ENCODE measurements around the gene CPSF7.

Gene CPSF7

GRCh38 chr11:61404103-61404502 is 25.7 kb downstream of the CPSF7 start:
- Histone ChIP-seq H3K36me3 (ENCODE audit: control insufficient read depth in 2 of 2, insufficient read depth in 1 of 2, low read length in 2 of 2) (peaks cover 18 to 85% of the 10 kb centered on the region in 2 experiments), H3K4me1 (ENCODE audit: control insufficient read depth, insufficient read depth, low read length) (no peaks in the 10 kb centered on the region), H3K27ac (ENCODE audit: extremely low read depth, low read depth, low read length) (no peak overlapping the region), H3K4me3 (ENCODE audit: low read depth, low read length) (no peak overlapping the region), H3K9me3 (ENCODE audit: control insufficient read depth, insufficient read depth, low read depth, low read length) (no peaks in the 10 kb centered on the region)
- POLR2A ChIA-PET: no interaction called here
- TF ChIP-seq ZNF280D (tag by site-specific recombination; IDR thresholded peaks at IDR 0.05): no peak
- no peak for TF ChIP-seq ZNF830 (tag by site-specific recombination; IDR thresholded peaks at IDR 0.05; ENCODE audit: low read depth)
- CTCF ChIA-PET: interaction anchor here (1.2 kb wide), 1 partner anchor 11 kb away, joined by 4 read pairs; the partner anchor contains the start of gene TMEM216

- Histone ChIP-seq H3K9me3 (ENCODE audit: control insufficient read depth, insufficient read depth, low read depth, low read length) (no peaks in the 10 kb centered on the region), H3K36me3 (ENCODE audit: control insufficient read depth in 2 of 2, insufficient read depth in 1 of 2, low read length in 2 of 2) (peaks cover 14 to 82% of the 10 kb centered on the region in 2 experiments), H3K4me3 (ENCODE audit: low read depth, low read length) (no peak overlapping the region), H3K27ac (ENCODE audit: extremely low read depth, low read depth, low read length) (no peak overlapping the region), H3K4me1 (ENCODE audit: control insufficient read depth, insufficient read depth, low read length) (no peaks in the 10 kb centered on the region)
- ChIA-PET POLR2A (no interaction called here), CTCF (interaction anchor here (1.2 kb wide), 1 partner anchor 11 kb away, joined by 4 read pairs; the partner anchor contains the start of gene TMEM216)
- TF ChIP-seq ZNF843 (tag by site-specific recombination; IDR thresholded peaks at IDR 0.05) (no peak), HOXA7 (CRISPR knock-in tag; IDR thresholded peaks at IDR 0.05; ENCODE audit: borderline replicate concordance) (no peak), ZNF830 (tag by site-specific recombination; IDR thresholded peaks at IDR 0.05; ENCODE audit: low read depth) (no peak), ZNF248 (tag by site-specific recombination; IDR thresholded peaks at IDR 0.05) (no peak), ZNF16 (tag by site-specific recombination; IDR thresholded peaks at IDR 0.05; ENCODE audit: low read depth) (no peak), ZNF48 (tag by site-specific recombination; IDR thresholded peaks at IDR 0.05) (no peak), BCL6B (tag by site-specific recombination; IDR thresholded peaks at IDR 0.05) (no peak), ZNF664 (tag by site-specific recombination; IDR thresholded peaks at IDR 0.05) (no peak), PRDM6 (tag by site-specific recombination; IDR thresholded peaks at IDR 0.05) (no peak), ZNF37A (tag by site-specific recombination; IDR thresholded peaks at IDR 0.05) (no peak), RBAK (tag by site-specific recombination; IDR thresholded peaks at IDR 0.05) (no peak)
These were observed 26.1 kb downstream of the CPSF7 start for GRCh38 chr11:61403658-61404057.

- H3K36me3 ChIP-seq (ENCODE audit: control insufficient read depth in 2 of 2, insufficient read depth in 1 of 2, low read length in 2 of 2): peaks cover 6 to 61% of the 10 kb centered on the region in 2 experiments
- H3K9me3 ChIP-seq (ENCODE audit: control insufficient read depth, insufficient read depth, low read depth, low read length): no peaks in the 10 kb centered on the region
- CTCF ChIA-PET: interaction anchor here (1.8 to 2.4 kb wide), 4 partner anchors 9 to 65 kb away, joined by 4 to 15 read pairs (median 12); partner anchors contain the start of gene TMEM216
- H3K4me1 ChIP-seq (ENCODE audit: control insufficient read depth, insufficient read depth, low read length): no peaks in the 10 kb centered on the region
- POLR2A ChIA-PET: interaction anchor here (1.3 to 2.5 kb wide), 3 partner anchors 9 to 40 kb away, joined by 3 to 18 read pairs (median 12); partner anchors contain the start of genes CPSF7, CYB561A3, SDHAF2 and TMEM216
- no peak overlapping the region for H3K27ac ChIP-seq (ENCODE audit: extremely low read depth, low read depth, low read length)
- TF ChIP-seq ZSCAN16 (tag by site-specific recombination; IDR thresholded peaks at IDR 0.05) (no peak), ZNF560 (tag by site-specific recombination; IDR thresholded peaks at IDR 0.05; ENCODE audit: borderline replicate concordance) (no peak), ZNF2 (tag by site-specific recombination; IDR thresholded peaks at IDR 0.05) (no peak), ZNF548 (tag by site-specific recombination; IDR thresholded peaks at IDR 0.05) (no peak), ZSCAN30 (tag by site-specific recombination; IDR thresholded peaks at IDR 0.05) (no peak), ZNF391 (tag by site-specific recombination; IDR thresholded peaks at IDR 0.05; ENCODE audit: borderline replicate concordance, low read depth) (no peak), SALL2 (tag by site-specific recombination; IDR thresholded peaks at IDR 0.05; ENCODE audit: borderline replicate concordance) (no peak), ZBTB17 (tag by site-specific recombination; IDR thresholded peaks at IDR 0.05) (no peak), IKZF3 (tag by site-specific recombination; IDR thresholded peaks at IDR 0.05) (no peak), ZFP41 (tag by site-specific recombination; IDR thresholded peaks at IDR 0.05; ENCODE audit: borderline replicate concordance) (no peak)
- no peak overlapping the region for H3K4me3 ChIP-seq (ENCODE audit: low read depth, low read length)
These were observed 28.2 kb downstream of the CPSF7 start for GRCh38 chr11:61401573-61401972.

All from HEK293 (cell line).